Fibroblast of mammary gland (primary cell): ENCODE results near the gene BTF3L4.
"Not testable (repeated sequence)": the region's sequence is repeated elsewhere in the genome, so short reads cannot be mapped to it uniquely, and the experiment has no call there.

Experiments
- DNase-seq: peaks from one replicate; pipeline ENCODE4 v3.0.0-alpha.2; 2010; ENCODE audit warnings: low read depth
- H3K4me3 ChIP-seq: 2 replicates; pipeline ENCODE4 v1.5.1; 2011; ENCODE audit warnings: low read depth, mild to moderate bottlenecking, low read length, moderate library complexity; ENCODE audit not compliant: control insufficient read depth
- CTCF ChIP-seq: conservative IDR thresholded peaks from 2 replicates; pipeline ENCODE4 v1.5.1; 2011; ENCODE audit warnings: low read depth, low read length, inconsistent platforms; ENCODE audit not compliant: control insufficient read depth, insufficient read depth

BTF3L4 gene

GRCh38 chr1:52041551-52042185 is 14.4 kb upstream of the BTF3L4 start:
- TF ChIP-seq CTCF, result no peak
- DNase-seq, result no peak
- no peak overlapping the region for H3K4me3 ChIP-seq

- no peak for TF ChIP-seq CTCF
- H3K4me3 ChIP-seq, result no peak overlapping the region
- no peak for DNase-seq
Observed at GRCh38 chr1:52045236-52045635, 10.9 kb upstream of the BTF3L4 start.

DNA sequence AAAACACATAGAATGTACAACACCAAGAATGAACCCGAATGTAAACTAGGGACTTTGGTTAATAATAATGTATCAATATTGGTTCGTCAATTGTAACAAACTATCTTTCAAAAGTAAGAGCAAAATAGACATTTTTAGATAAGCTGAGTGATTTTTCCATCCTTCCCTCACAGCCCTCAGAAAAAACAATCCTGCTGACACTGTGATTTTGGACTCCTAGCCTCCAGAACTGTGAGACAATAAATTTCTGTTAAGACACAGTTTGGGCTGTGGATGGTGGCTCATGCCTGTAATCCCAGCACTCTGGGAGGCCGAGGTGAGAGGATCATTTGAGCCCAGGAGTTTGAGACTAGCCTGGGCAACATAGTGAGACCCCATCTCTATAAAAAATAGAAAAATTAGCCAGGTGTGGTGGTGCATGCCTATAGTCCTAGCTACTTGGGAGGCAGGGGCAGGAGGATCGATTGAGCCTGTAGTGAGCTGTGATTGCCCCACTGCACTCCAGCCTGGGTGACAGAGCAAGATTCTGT is 10.4 kb upstream of the BTF3L4 start:
- not testable (repeated sequence) for H3K4me3 ChIP-seq, DNase-seq

DNA sequence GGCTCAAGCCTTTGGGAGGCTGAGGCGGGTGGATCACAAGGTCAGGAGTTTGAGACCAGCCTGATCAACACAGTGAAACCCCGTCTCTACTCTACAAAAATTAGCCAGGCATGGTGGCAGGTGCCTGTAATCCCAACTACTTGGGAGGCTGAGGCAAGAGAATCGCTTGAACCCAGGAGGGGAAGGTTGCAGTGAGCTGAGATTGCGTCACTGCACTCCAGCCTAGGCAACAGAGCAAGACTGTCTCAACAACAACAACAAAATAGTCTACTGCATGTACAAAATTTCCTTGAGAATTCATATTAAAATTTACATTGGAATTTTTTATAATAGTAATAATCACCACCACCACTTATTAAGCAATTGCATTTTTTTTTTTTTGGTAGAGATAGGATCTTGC is 6.8 kb upstream of the BTF3L4 start:
- not testable (repeated sequence) for H3K4me3 ChIP-seq

GRCh38 chr1:52053862-52054261 is 2.2 kb upstream of the BTF3L4 start:
- H3K4me3 ChIP-seq, result peak overlapping the region; percentile 94
- DNase-seq, result no peak
- no peak for TF ChIP-seq CTCF

More for the DNA sequence above, 6.8 kb upstream of the BTF3L4 start:
- DNase-seq, result not testable (repeated sequence)

DNA sequence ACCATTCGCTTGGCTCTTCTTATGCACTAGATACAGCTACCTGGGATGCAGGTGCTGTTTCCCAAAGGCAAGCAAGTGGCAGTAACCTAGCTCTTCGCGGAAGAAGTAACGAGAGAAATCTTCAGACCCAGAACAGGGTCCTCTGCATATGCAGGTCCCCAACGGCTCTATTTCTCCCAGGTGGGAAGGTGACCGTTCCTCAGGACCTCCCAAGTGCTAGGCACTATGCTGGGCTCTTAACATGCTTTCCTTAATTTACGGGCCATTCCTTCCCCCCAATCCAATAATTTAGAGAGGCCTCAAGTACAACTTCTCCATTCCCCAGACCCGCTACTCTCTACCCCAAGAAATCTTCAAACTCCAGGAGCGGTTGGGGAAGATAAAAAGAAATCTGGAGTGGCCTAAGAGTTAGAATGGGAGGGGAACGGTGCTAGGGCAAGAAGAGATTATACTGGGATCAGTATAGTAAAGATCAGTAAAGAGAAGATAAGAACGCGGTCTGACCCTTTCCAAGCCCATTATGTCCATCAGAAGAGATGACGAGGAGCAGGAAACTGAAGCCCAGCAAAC is 1.5 kb upstream of the BTF3L4 start:
- TF ChIP-seq CTCF, result no peak
- H3K4me3 ChIP-seq, result peak overlapping the region; percentile 94
- no peak for DNase-seq

GRCh38 chr1:52055066-52055865 is 829 bp upstream of the BTF3L4 start, which contains the start of gene TXNDC12:
Gene TXNDC12, minus strand, starts transcription at chr1:52055191. Its CDS starts 95 bp downstream, at chr1:52055096.
- peak within 1 kb of the TSS; percentile 94 for H3K4me3 ChIP-seq
- TF ChIP-seq CTCF, result no peak
- DNase-seq, result peak; percentile 90

DNA sequence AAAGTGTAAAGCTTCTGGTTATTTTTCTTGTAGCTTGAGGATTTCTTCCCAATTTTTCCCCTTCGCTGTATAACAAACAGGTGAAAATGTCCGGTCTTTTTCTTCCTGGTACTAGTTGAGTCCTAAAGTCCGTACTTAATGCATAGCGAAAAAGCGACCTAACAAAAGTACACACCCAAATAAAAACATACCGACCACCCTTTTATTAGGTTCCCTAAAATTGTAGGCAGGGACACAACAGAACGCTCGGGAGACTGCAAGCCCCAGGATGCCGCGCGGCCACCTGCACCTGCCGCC is 281 bp upstream of the BTF3L4 start:
- no peak for DNase-seq
- TF ChIP-seq CTCF, result no peak
- H3K4me3 ChIP-seq, result peak overlapping the region; percentile 94
